GM12878 (cell line): ENCODE results near the gene GAS6. TPM values are rescaled to one million over a fixed set of nuclear protein-coding genes. Genes with fewer than 3 reads are reported as not detected.

ENCODE experiments used
- EP300 ChIP-seq, 2 experiments: fragments of 150-350 bp in 1 of 2; IDR thresholded peaks; 2 replicates each; pipeline ENCODE4 v1.6.1; 2011 to 2012; ENCODE audit warnings: low read depth in 2 of 2, low read length in 2 of 2, borderline replicate concordance in 1 of 2, improper control_type of control experiment in 1 of 2, inconsistent platforms in 1 of 2; ENCODE audit not compliant: control insufficient read depth in 1 of 2
- PML ChIP-seq: IDR thresholded peaks from 2 replicates; pipeline ENCODE4 v1.6.1; 2012; ENCODE audit warnings: low read length, inconsistent platforms
- RAD51 ChIP-seq: fragments of 450-650 bp; IDR thresholded peaks from 2 replicates; pipeline ENCODE4 v1.6.1; 2016; ENCODE audit warnings: moderate library complexity, mild to moderate bottlenecking, inconsistent platforms
- SMAD1 ChIP-seq: fragments of 450-650 bp; IDR thresholded peaks from 2 replicates; pipeline ENCODE4 v1.6.1; 2018; ENCODE audit warnings: mild to moderate bottlenecking, low read depth; ENCODE audit not compliant: partially characterized antibody
- SREBF2 ChIP-seq: IDR thresholded peaks from 2 replicates; pipeline ENCODE4 v1.6.1; 2012; ENCODE audit warnings: mild to moderate bottlenecking, low read length
- polyA plus RNA-seq, 11 experiments: library from polyadenylated mRNA; depleted of rRNA in 4 of 11; unstranded in 6 of 11; stranded (reverse) in 5 of 11; fragments of >200 nt; fragmentation: Nextera tagmentation in 4 of 11; fragmentation: Illumina TruSeq in 1 of 11; extraction: Ambion mirVana in 4 of 11; extraction: Trizol in 1 of 11; gene quantifications; 1 replicate in 1 of 11; 2 replicates in 10 of 11; pipeline versions ENCODE4 v1.2.1 to v1.2.3, GENCODE V29; 2011 to 2016; ENCODE audit warnings: inconsistent platforms in 2 of 11, missing spikeins in 2 of 11, low read depth in 1 of 11
- total RNA-seq, 4 experiments: library from RNA; depleted of rRNA in 3 of 4; stranded (reverse); fragments of >200 nt in 3 of 4; fragmentation: Illumina TruSeq in 1 of 4; extraction: Trizol in 1 of 4; gene quantifications; 2 replicates each; pipeline versions ENCODE4 v1.2.1 to v1.2.3, GENCODE V29; 2013 to 2021
- TF ChIP-seq, protein P1 (sequence below): fragments of 450-650 bp; IDR thresholded peaks from 2 replicates; pipeline ENCODE4 v1.6.1; 2018; ENCODE audit warnings: borderline replicate concordance, mild to moderate bottlenecking; ENCODE audit not compliant: partially characterized antibody
- TF ChIP-seq, protein P2 (sequence below): IDR thresholded peaks from 2 replicates; pipeline ENCODE4 v1.6.1; 2011; ENCODE audit warnings: low read depth, low read length, improper control_type of control experiment, borderline replicate concordance

Gene GAS6
- total and polyA plus RNA-seq, 10 of the 15 experiments (the other 5 are each of a cell fraction or from before 2014, with no cell fraction given): 0.03 to 0.59 (median 0.10) TPM; not detected in 2

DNA sequence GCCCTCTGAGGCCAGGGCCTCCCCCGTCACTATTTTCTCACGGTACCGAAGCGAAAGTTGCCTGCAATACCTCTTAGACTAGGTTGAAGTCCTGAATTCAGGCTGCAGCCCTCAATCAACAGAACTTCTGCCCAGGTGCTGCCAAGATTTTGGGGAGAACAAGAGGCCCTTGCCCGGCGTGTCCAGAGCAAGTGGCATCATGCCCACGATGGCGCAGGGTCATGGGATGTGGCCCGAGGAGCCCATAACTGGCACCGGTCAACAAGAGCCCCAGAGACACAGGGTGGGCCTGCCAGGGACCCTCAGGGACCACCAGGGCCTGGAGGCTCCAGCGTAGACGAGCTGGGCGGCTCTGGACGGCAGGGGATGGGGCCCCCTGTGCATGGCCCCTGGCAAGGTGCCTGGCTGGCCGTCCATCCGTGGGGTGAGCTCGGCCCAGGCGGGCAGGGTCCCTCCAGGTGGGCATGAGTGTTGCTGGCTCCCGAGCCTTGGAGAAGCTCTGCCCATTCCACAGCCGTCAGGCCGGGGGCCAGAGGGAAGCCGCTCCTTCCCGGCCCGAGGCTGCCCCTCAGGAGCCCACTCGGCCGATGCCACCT lies 45.1 kb downstream of the GAS6 start (continued):
- TF ChIP-seq, protein P1, sequence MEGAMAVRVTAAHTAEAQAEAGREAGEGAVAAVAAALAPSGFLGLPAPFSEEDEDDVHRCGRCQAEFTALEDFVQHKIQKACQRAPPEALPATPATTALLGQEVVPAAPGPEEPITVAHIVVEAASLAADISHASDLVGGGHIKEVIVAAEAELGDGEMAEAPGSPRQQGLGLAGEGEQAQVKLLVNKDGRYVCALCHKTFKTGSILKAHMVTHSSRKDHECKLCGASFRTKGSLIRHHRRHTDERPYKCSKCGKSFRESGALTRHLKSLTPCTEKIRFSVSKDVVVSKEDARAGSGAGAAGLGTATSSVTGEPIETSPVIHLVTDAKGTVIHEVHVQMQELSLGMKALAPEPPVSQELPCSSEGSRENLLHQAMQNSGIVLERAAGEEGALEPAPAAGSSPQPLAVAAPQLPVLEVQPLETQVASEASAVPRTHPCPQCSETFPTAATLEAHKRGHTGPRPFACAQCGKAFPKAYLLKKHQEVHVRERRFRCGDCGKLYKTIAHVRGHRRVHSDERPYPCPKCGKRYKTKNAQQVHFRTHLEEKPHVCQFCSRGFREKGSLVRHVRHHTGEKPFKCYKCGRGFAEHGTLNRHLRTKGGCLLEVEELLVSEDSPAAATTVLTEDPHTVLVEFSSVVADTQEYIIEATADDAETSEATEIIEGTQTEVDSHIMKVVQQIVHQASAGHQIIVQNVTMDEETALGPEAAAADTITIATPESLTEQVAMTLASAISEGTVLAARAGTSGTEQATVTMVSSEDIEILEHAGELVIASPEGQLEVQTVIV: no peak
- no peak for TF ChIP-seq SREBF2
- TF ChIP-seq, protein P2, sequence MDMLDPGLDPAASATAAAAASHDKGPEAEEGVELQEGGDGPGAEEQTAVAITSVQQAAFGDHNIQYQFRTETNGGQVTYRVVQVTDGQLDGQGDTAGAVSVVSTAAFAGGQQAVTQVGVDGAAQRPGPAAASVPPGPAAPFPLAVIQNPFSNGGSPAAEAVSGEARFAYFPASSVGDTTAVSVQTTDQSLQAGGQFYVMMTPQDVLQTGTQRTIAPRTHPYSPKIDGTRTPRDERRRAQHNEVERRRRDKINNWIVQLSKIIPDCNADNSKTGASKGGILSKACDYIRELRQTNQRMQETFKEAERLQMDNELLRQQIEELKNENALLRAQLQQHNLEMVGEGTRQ: no peak
- no peak for TF ChIP-seq EP300 (IDR thresholded peaks at IDR 0.05; ENCODE audit: borderline replicate concordance in 1 of 2, control insufficient read depth in 1 of 2, low read depth in 2 of 2, low read length in 2 of 2)
- no peak for TF ChIP-seq SMAD1
- TF ChIP-seq RAD51: no peak
- no peak for TF ChIP-seq PML
